ENCODE results near the gene CFAP99.

- TF ChIP-seq CTCF (IDR thresholded peaks at IDR 0.05): no peak
- no peak for TF ChIP-seq EZH2phosphoT487 (IDR thresholded peaks at IDR 0.05)
- no peak for TF ChIP-seq EZH2 (IDR thresholded peaks at IDR 0.05)
Observed at GRCh38 chr4:2465032-2465431, 46.3 kb downstream of the CFAP99 start.
